ENCODE measurements around the gene ELOF1. TPM values are rescaled to one million over a fixed set of nuclear protein-coding genes. Genes with fewer than 3 reads are reported as not detected.

The ELOF1 gene
- polyA plus RNA-seq, 1 of the 3 experiments (the other 2 are of a cell fraction), result 157 TPM

DNA sequence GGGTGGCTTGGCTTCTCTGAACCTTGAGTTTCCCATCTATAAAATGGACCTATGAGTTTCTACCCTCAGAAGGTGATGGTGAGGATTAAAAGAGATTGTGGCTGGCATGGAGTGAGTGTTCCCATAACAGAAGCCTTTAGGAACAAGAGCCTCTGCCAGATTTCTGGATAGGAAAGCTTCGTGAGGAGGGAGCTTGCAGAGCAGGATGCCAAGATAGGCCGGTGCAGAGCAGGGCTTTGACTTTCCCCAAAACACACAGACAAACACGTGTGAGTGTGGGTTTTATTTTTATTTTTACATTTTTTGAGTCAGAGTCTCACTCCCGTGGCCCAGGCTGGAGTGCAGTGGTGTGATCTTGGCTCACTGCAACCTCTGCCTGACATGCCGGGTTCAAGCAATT, 24.1 kb downstream of the ELOF1 start:
- H3K9ac ChIP-seq, result no peak overlapping the region
- no peak overlapping the region for H2AFZ ChIP-seq (ENCODE audit: low read depth)
- H3F3A ChIP-seq (replicated peaks; ENCODE audit: insufficient read depth), result peaks cover 16% of the 10 kb centered on the region
- peaks cover 11 to 16% of the 10 kb centered on the region in 2 experiments; a peak in 2 of 4 replicates for H3K4me1 ChIP-seq (ENCODE audit: control insufficient read depth in 1 of 2, insufficient read depth in 2 of 2, low read depth in 1 of 2, low read length in 1 of 2)
- no peak overlapping the region for H3K4me2 ChIP-seq
- H3K36me3 ChIP-seq (replicated peaks in 1 of 2; ENCODE audit: control insufficient read depth in 1 of 2, insufficient read depth in 2 of 2, low read length in 1 of 2), result no peaks in the 10 kb centered on the region
- H3K27me3 ChIP-seq (ENCODE audit: insufficient read depth), result no peaks in the 10 kb centered on the region
- H3K9me2 ChIP-seq, result no peaks in the 10 kb centered on the region
- no peak for DNase-seq
- POLR2A ChIA-PET, result no interaction called here
- H3K4me3 ChIP-seq (ENCODE audit: low read depth in 2 of 2, low read length in 1 of 2), result no peak overlapping the region
- no peak overlapping the region for H3K27ac ChIP-seq (ENCODE audit: low read depth in 2 of 2, low read length in 1 of 2)
- H4K20me1 ChIP-seq (ENCODE audit: insufficient read depth), result no peaks in the 10 kb centered on the region; the same call in 1 of the 2 replicates
- CTCF ChIA-PET, result interaction anchor here (0.9 to 2.7 kb wide), 3 partner anchors 24 to 53 kb away, joined by 3 to 14 read pairs (median 5); partner anchors contain the start of gene ELOF1
- H3K9me3 ChIP-seq, result no peaks in the 10 kb centered on the region
- H3K79me2 ChIP-seq (ENCODE audit: insufficient read depth), result no peaks in the 10 kb centered on the region
- 98% methylated on average over 5 of the region's 5 CpGs for WGBS (ENCODE audit: low lambda C conversion rate)
- TF ChIP-seq, protein P1, sequence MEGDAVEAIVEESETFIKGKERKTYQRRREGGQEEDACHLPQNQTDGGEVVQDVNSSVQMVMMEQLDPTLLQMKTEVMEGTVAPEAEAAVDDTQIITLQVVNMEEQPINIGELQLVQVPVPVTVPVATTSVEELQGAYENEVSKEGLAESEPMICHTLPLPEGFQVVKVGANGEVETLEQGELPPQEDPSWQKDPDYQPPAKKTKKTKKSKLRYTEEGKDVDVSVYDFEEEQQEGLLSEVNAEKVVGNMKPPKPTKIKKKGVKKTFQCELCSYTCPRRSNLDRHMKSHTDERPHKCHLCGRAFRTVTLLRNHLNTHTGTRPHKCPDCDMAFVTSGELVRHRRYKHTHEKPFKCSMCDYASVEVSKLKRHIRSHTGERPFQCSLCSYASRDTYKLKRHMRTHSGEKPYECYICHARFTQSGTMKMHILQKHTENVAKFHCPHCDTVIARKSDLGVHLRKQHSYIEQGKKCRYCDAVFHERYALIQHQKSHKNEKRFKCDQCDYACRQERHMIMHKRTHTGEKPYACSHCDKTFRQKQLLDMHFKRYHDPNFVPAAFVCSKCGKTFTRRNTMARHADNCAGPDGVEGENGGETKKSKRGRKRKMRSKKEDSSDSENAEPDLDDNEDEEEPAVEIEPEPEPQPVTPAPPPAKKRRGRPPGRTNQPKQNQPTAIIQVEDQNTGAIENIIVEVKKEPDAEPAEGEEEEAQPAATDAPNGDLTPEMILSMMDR (IDR thresholded peaks at IDR 0.05), result no peak
- TF ChIP-seq TEAD4 (IDR thresholded peaks at IDR 0.05; ENCODE audit: borderline replicate concordance, insufficient read depth) (no peak), NFIC (IDR thresholded peaks at IDR 0.05; ENCODE audit: borderline replicate concordance) (no peak), EP300 (IDR thresholded peaks at IDR 0.05; ENCODE audit: borderline replicate concordance in 1 of 2, low read depth in 1 of 2, low read length in 1 of 2) (no peak), TCF12 (IDR thresholded peaks at IDR 0.05) (no peak), SIN3A (IDR thresholded peaks at IDR 0.05; ENCODE audit: borderline replicate concordance, low read depth, low read length) (no peak), FOSL2 (IDR thresholded peaks at IDR 0.05; ENCODE audit: borderline replicate concordance, low read depth) (no peak), JUND (IDR thresholded peaks at IDR 0.05) (no peak), EZH2phosphoT487 (IDR thresholded peaks at IDR 0.05; ENCODE audit: borderline replicate concordance, low read depth) (no peak), POLR2AphosphoS5 (IDR thresholded peaks at IDR 0.05; ENCODE audit: low read depth, low read length) (no peak)
- TF ChIP-seq, protein P2, sequence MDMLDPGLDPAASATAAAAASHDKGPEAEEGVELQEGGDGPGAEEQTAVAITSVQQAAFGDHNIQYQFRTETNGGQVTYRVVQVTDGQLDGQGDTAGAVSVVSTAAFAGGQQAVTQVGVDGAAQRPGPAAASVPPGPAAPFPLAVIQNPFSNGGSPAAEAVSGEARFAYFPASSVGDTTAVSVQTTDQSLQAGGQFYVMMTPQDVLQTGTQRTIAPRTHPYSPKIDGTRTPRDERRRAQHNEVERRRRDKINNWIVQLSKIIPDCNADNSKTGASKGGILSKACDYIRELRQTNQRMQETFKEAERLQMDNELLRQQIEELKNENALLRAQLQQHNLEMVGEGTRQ (IDR thresholded peaks at IDR 0.05; ENCODE audit: borderline replicate concordance, low read depth, low read length), result no peak
- TF ChIP-seq, protein P3, sequence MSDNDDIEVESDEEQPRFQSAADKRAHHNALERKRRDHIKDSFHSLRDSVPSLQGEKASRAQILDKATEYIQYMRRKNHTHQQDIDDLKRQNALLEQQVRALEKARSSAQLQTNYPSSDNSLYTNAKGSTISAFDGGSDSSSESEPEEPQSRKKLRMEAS (IDR thresholded peaks at IDR 0.05; ENCODE audit: low read depth), result no peak
- TF ChIP-seq, protein P4, sequence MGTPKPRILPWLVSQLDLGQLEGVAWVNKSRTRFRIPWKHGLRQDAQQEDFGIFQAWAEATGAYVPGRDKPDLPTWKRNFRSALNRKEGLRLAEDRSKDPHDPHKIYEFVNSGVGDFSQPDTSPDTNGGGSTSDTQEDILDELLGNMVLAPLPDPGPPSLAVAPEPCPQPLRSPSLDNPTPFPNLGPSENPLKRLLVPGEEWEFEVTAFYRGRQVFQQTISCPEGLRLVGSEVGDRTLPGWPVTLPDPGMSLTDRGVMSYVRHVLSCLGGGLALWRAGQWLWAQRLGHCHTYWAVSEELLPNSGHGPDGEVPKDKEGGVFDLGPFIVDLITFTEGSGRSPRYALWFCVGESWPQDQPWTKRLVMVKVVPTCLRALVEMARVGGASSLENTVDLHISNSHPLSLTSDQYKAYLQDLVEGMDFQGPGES (IDR thresholded peaks at IDR 0.05; ENCODE audit: low read depth, low read length), result no peak
- TF ChIP-seq, protein P5, sequence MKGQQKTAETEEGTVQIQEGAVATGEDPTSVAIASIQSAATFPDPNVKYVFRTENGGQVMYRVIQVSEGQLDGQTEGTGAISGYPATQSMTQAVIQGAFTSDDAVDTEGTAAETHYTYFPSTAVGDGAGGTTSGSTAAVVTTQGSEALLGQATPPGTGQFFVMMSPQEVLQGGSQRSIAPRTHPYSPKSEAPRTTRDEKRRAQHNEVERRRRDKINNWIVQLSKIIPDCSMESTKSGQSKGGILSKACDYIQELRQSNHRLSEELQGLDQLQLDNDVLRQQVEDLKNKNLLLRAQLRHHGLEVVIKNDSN (IDR thresholded peaks at IDR 0.05; ENCODE audit: borderline replicate concordance, low read depth), result no peak

All from SK-N-SH (cell line).